Measurements from ENCODE around the gene PANK4.
"Not testable (repeated sequence)": the region's sequence is repeated elsewhere in the genome, so short reads cannot be mapped to it uniquely, and the experiment has no call there.

The PANK4 gene

GRCh38 chr1:2525920-2526823, at the start of gene PANK4:
Gene PANK4 (minus strand): TSS chr1:2526596. CDS start chr1:2526587, 9 bp downstream.
- peak; percentile 84 for DNase-seq

DNA sequence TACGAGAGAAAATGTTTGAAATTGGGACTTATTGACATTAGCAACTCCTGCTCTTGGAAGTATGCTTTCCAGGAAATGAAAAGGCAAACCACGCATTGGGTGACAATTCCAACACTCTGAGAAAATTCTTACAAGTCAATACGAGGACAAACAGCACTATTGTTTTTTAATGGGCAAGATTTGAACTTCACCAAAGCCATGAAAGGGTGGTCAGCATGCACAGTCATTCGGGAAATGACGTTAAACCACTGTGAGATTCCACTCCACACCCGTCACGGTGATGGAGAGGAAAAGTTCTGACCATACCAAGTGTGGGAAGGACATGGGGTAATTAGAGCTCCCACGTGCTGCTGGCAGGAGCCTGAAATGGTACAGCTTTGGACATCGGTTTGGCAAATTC, 48.0 kb upstream of the PANK4 start:
- DNase-seq = no peak

DNA sequence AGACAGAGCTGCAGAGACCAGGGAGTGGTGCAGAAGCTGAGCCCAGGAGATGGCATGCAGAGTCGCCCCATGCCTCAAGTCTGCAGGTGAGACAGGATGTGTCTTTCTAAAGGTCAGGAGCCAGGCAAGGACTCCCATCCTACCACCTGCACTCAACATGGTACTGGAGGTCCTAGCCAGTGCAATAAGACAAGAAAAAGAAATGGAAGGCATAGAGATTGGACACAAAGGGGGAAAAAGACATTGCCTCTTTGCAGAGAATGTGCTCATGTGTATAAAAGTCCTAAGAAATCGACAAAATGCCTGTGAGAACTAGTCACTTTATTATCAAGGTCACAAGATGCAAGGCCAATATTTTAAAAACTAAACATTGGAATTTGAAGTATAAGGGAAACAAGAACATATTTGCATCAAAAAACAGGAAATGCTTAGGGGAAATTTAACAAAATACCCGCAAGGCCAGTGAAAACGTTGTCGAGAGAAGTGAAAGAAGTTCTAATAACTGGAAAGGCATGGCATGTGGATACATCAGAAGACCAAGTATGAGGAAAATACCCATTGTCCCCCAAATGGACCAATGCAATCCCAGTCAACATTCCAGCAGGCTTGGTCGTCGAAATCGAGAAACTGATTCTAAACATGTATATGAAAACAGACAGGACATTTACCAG, 47.0 kb upstream of the PANK4 start:
- DNase-seq = no peak

DNA sequence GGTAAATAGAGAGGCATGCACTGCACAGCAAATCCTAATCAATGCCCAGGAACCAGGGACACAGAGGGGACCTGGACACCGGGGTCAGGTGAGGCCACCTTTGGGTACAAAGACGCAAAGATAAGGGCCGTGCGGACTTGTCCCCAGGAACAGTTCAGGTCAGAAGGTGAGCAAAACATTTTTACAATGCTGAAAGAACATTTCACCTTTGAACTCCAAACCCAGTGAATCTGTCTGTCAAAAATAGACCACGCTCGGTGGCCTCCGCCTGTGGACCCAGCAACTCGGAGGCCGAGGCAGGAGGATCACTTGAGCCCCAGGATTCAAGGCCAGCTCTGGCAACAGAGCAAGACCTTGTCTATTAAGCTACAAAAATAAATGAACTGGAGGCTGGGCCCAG, 45.0 kb upstream of the PANK4 start:
- no peak for DNase-seq

DNA sequence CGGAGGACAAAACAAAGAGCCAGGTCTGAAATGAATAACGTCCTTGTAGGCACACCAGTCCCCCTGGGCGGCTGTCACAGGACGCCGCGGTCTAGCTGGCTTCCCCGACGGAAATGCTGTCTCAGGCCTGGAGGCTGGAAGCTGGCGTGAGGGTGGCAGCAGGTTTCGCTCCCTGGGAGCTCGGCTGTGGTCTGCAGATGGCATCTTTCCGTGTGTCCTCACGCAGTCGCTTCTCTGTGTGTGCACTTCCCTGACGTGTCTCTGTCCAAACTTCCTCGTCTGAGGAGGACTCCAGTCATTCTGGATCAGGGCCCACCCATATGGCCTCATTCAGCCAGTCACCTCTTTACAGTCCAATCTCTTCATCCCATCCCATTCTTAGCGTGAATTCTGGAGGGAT, 43.9 kb upstream of the PANK4 start:
- DNase-seq = no peak

GRCh38 chr1:2569703-2570102, 43.3 kb upstream of the PANK4 start:
- DNase-seq = not testable (repeated sequence)

GRCh38 chr1:2569060-2569459, 42.7 kb upstream of the PANK4 start:
- DNase-seq = no peak

DNA sequence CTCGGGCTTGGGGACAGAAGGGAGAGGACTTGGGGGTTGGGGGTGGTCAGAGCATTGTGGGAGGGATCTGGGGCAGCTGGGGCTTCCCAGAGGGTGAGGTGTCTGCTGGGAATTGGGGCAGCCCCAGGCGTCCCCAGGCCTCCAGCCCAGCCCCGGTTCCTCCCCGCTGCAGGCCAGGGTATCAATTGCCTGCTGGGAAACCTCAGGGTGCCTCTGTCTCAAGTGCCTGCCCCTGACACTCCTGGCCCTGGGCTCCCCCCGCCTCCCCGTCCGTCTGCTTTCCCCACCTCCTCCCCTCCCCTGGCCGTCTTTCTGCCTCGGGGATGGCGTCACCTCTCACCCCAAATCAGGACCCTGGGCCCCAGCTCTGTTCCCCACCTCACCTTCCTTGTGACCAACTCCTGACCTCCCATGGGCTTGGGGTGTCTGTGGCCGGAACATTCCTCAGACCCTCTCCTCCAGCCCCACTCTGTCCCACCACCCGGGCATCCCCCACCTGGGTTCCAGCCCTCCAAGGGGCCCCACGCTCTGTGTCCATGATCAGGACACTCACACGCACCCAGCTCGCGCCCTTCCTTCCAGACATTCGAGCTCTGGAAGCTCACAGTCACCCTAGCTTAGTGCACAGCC, 41.9 kb upstream of the PANK4 start:
- not testable (repeated sequence) for DNase-seq

DNA sequence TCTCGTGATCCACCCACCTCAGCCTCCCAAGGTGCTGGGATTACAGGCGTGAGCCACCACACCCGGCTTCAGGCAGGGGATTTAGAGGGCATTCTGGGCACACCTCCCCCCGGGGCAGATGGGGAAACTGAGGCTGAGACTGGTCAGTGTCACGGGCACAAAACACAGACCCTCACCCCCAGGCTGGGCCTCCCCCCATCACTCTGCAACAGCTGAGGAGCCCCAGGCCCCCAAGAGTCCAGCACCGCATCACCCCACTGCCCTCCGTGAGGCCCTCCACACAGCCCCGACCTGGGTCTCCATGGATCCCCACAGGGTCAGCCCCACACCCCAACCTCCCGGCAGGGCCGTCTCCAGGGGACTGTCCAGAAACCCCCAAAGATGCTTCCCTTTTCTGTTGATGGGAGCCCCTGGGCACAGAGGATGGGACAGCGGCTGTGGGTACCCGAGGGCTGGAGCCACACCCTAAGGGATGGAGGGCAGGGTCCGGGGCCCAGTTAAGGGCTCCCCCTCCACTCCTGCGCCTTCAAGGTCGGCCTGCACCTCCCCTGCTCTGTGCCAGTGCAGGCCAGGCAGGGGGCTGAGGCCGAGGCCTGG, 40.8 kb upstream of the PANK4 start:
- no peak for DNase-seq

DNA sequence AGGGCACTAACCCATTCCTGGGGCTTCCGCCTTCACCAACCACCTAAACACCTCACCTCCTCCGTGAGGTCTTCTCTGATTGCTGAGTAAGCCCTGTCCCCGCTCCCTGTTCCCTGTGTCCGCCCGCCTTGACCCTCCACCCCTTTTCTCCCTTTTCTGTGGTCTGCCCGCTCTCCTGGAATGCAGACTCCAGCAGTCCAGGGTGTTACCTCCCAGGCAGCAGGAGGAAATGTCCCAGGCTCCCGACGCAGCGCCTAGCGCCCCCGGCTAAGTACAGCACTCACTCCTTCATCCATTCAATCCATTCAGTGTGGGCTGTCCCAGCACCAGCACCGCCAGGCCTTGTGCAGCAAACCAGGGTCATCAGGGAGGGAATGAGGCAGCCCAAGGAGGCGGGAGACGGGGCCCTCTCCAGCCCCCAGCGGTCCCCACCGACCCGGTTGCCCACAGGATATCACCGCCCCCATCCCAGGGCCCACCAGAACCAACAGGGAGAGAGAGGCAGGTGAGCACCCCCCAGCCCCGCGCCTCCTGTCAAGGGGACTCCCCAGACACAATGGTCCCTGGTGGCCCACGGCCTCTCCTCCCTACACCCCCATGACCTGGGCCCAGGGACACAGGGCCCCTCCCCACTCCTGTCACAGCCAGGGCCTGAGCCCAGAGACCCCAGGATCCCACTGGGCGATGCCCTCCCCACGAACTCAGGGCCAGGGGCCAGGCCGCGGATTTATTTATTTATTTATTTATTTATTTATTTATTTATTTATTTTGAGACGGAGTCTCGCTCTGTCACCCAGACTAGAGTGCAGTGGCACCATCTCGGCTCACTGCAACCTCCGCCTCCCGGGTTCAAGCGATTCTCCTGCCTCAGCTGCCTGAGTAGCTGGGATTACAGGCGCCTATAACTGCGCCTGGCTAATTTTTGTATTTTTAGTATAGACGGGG, 40.0 kb upstream of the PANK4 start:
- no peak for DNase-seq

DNA sequence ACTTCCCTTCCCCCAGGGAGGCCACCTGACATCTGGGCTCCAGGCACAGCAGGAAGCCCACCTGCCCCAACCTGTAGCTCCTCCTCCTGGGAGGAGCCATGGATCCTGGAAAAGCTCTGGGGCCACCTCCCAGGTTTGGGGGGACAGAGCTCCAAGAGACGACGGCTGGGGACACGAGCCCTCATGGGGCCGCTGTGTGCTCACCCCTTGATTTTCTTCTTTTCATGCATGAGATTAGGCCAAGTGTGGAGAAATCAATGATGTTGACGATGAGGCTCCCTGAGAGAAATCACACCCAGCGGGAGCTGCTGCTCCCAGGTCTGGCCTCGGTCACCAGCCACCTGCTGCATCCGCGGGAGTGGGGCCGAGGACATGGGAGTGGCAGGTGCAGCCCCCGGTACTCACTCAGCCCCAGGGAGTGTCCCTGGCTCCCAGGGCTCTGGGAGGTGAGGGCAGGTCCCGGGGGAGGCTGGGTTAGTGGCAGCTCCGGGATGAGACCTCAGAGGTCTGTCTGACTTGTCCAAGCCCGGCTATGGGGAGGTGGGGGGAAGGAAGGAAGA, 38.5 kb upstream of the PANK4 start:
- DNase-seq = no peak

GRCh38 chr1:2564006-2564814, 37.8 kb upstream of the PANK4 start:
- no peak for DNase-seq

- DNase-seq = no peak
These were observed 36.8 kb upstream of the PANK4 start for GRCh38 chr1:2563205-2563604.

GRCh38 chr1:2561898-2562895, 35.8 kb upstream of the PANK4 start:
- DNase-seq = no peak

DNA sequence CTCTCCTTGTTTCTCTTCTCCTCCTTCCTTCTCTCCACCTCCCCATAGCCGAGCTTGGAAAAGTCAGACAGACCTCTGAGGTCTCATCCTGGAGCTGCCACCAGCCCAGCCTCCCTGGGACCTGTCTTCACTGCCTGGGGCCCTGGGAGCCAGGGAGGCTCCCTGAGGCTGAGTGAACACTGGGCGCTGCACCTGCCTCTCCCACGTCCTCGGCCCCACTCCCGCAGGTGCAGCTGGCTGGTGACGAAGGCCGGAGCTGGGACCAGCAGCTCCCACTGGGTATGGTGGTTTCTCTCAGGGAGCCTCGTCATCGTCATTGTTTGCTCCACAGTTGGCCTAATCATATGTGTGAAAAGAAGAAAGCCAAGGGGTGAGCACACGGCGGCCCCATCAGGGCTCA, 35.0 kb upstream of the PANK4 start:
- no peak for DNase-seq

DNA sequence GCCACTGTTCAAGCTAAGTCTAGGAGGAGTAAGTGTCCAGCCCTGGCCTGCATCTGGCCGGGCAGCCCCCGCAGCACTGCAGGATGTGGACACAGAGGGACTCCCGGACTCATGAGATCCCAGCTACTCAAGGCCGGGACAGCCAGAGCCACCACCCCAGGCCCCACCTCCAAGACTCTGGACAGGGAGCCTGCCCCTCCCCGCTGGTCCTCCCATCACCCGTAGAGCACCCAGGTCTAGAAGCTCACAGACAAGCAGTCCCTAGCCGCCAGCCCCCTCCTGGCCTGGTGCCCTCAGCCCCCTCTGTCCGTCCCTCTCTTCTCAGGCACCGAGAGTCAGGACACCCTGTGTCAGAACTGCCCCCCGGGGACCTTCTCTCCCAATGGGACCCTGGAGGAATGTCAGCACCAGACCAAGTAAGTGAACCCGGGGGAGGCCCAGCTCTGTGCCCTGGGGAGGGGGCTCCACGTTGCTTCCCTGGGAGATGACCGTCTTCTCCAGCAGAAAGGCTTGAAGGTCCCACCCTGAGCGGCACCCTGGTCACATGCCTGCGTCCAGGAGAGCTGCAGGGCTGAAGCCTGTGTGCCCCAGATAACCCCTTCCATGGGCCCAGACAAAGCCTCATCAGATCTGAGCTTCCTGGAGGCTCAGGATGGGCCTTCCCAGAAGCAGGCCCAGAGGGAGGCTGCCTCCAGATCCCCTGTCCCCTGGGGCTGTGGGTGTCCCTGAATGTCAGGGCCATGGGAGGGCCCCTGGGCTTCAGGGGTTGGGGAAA, 34.1 kb upstream of the PANK4 start:
- no peak for DNase-seq

DNA sequence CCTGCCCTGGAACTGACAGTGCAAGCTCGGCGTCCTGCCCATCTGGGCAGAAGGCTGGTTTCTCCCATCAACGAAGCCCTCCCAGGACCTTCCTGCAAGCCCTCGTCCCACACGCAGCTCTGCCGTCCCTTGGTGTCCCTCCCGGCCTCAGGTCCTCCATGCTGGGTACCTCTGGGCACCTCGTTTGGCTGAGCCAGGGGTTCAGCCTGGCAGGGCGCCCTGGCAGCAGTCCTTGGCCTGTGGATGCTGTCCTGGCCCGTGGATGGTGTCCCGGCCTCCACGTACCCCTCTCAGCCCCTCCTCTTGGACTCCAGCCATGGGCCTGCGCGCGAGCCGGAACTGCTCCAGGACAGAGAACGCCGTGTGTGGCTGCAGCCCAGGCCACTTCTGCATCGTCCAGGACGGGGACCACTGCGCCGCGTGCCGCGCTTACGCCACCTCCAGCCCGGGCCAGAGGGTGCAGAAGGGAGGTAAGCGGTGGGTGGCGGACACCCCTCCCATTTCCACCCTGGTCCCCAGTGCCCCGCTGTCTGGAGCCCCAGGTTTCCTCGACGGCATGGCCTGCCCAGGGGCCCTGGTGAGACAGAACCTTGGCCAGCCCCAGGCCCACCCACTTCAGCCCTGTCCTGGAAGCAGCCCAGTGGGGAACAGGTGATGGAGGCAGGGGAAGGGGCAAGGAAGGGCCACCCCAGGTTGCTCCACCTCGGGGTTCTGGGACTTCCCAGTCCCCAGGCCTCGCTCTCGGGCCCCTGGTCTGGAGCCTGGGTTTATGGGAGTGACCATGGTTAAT, 33.3 kb upstream of the PANK4 start:
- no peak for DNase-seq

- DNase-seq = no peak
These were observed 32.5 kb upstream of the PANK4 start for GRCh38 chr1:2558861-2559260.

Data from NCI-H526 treated with DMSO at 0.1 percent for 48 hours (cell line).